GM19099 (cell line): Measurements from ENCODE around the gene ADISSP.

Experiments
- POLR2A ChIP-seq: IDR thresholded peaks from 3 replicates; pipeline ENCODE4 v1.6.1; 2011; ENCODE audit warnings: low read depth; ENCODE audit not compliant: insufficient read length; ENCODE audit errors: extremely low read depth

Gene ADISSP

DNA sequence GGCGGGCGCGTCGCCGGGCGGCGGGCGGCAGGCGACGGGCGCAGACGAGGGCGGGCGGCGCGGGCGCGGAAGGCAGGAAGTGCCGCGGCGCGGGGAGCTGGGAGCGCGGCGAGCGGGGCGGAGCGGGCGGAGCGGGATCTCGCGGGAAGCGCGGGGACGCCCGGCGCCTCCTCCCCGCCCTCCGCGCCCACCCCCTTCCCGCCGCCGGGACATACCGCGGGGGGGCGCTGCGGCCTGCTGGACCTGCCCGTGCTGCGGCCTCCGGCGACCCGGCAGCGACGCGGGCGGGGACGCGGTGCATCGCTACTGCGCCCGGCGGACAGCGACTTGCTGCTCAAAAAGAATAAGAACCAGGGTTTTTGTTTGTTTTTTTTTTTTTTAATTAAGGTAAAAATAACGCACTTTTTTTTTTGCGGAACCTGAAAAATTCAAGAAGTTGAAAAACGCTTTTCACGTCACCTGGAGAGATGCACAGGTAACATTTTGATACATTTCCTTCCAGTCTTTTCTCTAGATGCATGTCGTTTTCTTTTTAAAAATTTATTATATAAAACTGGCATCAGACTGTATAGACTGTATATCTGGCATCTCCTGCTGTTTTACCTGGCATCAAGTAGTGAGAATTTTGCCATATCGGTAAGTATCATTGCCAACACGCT, 19.2 kb upstream of the ADISSP start, which contains the start of gene CENPB:
Gene CENPB, minus strand, starts transcription at position 76 of the 659 bp plus-strand sequence. CDS start 257 bp downstream, outside the sequence.
- peak; percentile 67 for TF ChIP-seq POLR2A

GRCh38 chr20:3786126-3786484, 18.6 kb upstream of the ADISSP start:
- TF ChIP-seq POLR2A: no peak

- no peak for TF ChIP-seq POLR2A
Observed at GRCh38 chr20:3785240-3786125, 17.9 kb upstream of the ADISSP start.

- no peak for TF ChIP-seq POLR2A
Observed at GRCh38 chr20:3784863-3785239, 17.3 kb upstream of the ADISSP start.

DNA sequence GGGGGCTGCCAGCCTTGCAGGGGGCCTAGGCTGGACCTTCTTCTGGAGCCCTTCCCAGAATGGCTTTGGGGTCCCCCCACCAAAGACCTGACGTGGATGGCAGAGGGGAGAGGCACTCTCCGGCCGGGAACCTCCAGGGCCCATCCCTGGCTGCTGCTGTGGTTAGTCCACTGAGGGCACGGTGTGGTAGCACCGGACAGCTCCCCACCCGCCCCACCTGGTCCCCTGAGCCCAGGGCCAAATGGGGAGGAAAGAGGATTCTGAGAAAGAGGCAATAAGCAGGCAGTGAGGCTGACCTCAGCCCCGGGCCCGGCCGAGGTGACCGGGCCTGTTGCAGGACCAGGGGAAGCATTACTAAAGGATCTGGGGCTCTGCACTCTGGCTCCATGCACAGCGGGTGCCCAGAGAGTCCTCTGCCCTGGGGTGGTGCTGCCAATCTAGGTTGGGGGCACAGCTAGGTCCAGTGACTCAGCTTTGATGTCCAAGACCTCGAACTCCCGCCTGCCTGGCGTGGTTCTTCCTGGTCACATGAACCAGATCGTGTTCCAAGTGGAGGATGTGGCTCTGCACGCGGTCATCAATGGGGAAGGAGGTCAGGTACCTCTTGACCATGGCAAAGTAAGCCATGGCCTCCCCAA, 16.8 kb upstream of the ADISSP start:
- TF ChIP-seq POLR2A: peak; percentile 15

GRCh38 chr20:3783511-3784195, 16.1 kb upstream of the ADISSP start:
- no peak for TF ChIP-seq POLR2A

DNA sequence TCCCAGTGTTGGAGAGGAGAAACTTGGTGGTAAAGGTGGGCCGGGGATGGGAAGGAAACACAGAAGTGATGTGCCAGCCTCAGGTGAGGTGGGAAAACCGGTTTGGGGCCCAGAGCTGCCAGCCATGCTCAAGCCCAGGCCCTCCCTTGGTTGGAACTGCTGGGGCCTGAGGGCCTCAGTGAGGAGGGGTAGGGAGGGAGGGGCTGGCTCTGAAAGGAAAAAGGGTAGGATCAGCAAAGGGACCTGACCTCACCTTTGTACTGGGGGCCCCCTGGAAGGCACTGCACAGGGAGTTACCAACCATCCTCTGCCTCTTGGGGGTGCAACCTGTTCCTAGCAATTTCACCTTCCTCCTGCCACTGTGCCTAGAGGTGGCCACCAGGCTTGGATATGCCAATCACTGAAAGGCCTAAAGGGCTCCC, 15.5 kb upstream of the ADISSP start:
- no peak for TF ChIP-seq POLR2A

DNA sequence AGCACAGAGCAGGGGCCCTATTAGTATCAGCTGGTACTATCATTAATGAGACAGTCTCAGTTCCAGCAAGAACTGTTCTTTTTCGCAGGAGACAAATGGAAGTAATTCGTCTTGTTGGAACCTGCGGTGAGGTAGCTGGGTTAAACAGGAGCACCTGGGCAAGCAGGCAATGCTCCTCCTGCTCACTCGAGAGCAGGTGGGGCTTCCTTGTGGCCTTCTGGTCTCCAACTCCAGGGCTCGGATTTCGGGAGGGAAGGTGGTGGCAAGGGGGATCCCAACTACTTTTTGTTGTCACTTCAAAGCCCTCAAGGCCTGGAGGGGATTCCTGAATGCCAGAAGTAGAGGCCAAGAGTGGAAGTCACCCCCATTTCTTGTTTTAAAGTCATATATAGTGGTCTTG, 15.0 kb upstream of the ADISSP start:
- TF ChIP-seq POLR2A: no peak

GRCh38 chr20:3781153-3781910, 13.8 kb upstream of the ADISSP start, which contains the start of gene SPEF1:
SPEF1 (minus strand) TSS chr20:3781448; CDS start chr20:3781287, 161 bp downstream.
- peak; percentile 26 for TF ChIP-seq POLR2A

DNA sequence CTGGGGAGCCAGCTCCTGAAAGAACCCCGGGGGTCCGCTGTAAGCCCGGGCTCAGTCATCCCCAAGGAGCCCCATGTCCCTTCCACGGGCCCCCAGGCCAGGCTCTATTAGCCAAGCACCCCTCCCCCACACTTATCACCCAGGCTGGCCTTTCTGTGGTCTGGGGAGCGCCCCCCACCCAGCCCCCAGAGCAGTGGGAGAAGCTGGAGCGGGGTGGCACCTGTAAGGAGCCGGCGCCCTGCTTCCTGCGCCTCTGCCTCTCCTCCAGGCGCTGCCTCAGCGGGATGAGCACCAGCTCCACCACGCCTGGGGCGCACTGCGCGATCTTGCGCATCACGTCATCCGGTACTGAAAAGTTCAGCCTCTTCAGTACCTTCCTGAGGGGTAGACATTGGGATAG, 11.4 kb upstream of the ADISSP start:
- TF ChIP-seq POLR2A: no peak

DNA sequence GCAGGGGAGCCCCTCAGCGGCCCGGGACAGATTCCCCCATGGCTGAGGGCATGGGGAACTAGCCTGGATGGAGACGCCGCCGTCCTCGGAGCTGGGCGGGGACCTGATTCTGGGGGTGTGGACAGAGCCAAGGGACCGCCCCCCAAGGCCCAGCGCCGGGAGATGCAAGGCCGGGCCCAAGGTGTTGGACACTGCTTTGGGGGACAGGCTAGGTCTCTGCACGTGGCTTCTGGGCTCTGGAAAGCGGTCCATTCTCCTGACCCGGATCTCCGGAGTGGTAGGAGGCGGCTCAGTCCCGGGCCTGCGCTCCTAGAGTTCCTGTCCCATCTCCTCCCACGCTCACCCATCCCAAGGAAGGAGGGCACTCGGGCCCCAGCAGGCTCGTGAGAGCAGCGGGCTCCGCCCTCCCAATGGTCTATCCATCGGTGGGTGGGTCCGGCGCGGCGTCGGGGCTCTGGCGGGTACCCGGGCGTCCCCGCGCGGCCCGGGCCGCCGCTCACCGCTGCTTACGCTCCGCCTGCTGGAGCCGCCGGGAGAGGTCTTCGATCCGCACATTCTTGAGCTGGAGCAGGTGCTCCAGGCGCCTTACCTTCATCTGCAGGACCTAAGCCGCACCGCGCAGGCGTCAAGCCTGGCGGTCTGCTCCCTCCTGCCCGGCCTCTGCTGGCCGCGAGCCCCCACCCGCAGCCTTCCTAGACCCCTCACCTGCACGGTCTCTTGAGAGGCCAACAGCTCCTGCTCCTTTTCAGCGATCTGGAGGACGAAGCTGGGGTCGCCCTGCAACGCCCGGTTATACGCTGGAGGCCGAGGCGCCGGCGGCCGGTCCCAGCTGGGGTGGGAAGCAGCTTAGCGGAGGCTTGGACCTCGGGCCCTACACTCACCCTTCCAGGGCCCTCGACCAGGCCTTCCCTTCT, 10.4 kb upstream of the ADISSP start:
- TF ChIP-seq POLR2A: no peak

GRCh38 chr20:3777381-3777715, 9.8 kb upstream of the ADISSP start:
- TF ChIP-seq POLR2A: no peak

GRCh38 chr20:3775457-3776108, 8.0 kb upstream of the ADISSP start:
- TF ChIP-seq POLR2A: no peak
